CD14-positive monocyte (primary cell): ENCODE data around the gene RNF213. TPM values are rescaled to one million over a fixed set of nuclear protein-coding genes. Genes with fewer than 3 reads are reported as not detected.

ENCODE experiments used
- DNase-seq, 3 donors: peaks; one replicate each; pipeline ENCODE4 v3.0.0-alpha.2; 2011 to 2022
- H2AFZ ChIP-seq: 2 replicates; pipeline ENCODE4 v1.6.0; 2012; ENCODE audit warnings: mild to moderate bottlenecking, low read depth, low read length, inconsistent platforms; ENCODE audit not compliant: insufficient read depth, poor library complexity, severe bottlenecking
- H3K27ac ChIP-seq, 2 donors: 1 replicate in 1 of 2; 2 replicates in 1 of 2; pipeline ENCODE4 v1.5.1; 2012 to 2013; ENCODE audit warnings: low read length in 2 of 2, control low read depth in 1 of 2, inconsistent platforms in 1 of 2, low read depth in 1 of 2, mild to moderate bottlenecking in 1 of 2
- H3K27me3 ChIP-seq, 2 donors: one replicate each; pipeline versions ENCODE4 v1.6.0 to v1.6.1; 2011 to 2013; ENCODE audit warnings: low read length in 2 of 2; ENCODE audit not compliant: control insufficient read depth in 2 of 2, insufficient read depth in 2 of 2
- H3K36me3 ChIP-seq, 2 donors: replicated peaks in 1 of 2; 1 replicate in 1 of 2; 2 replicates in 1 of 2; pipeline versions ENCODE4 v1.5.1 to v1.6.1; 2012 to 2013; ENCODE audit warnings: low read length in 2 of 2, control low read depth in 1 of 2, inconsistent platforms in 1 of 2, mild to moderate bottlenecking in 1 of 2; ENCODE audit not compliant: insufficient read depth in 2 of 2, control insufficient read depth in 1 of 2
- H3K4me1 ChIP-seq, 2 donors: 1 replicate in 1 of 2; 2 replicates in 1 of 2; pipeline versions ENCODE4 v1.5.1 to v1.6.1; 2012 to 2013; ENCODE audit warnings: low read length in 2 of 2, control low read depth in 1 of 2, inconsistent platforms in 1 of 2, mild to moderate bottlenecking in 1 of 2, moderate library complexity in 1 of 2; ENCODE audit not compliant: insufficient read depth in 2 of 2, control insufficient read depth in 1 of 2
- H3K4me2 ChIP-seq: replicated peaks from 2 replicates; pipeline ENCODE3; 2012; ENCODE audit warnings: low read length, moderate library complexity, mild to moderate bottlenecking; ENCODE audit not compliant: poor library complexity, severe bottlenecking; ENCODE audit errors: extremely low read depth
- H3K4me3 ChIP-seq, 3 experiments: fragments of 200-600 bp in 1 of 3; sonication (generic) in 1 of 3; replicated peaks in 1 of 3; 1 replicate in 2 of 3; 2 replicates in 1 of 3; pipeline ENCODE4 v1.5.1; 2011 to 2013; ENCODE audit warnings: low read length in 3 of 3, mild to moderate bottlenecking in 3 of 3, control low read depth in 2 of 3, low read depth in 2 of 3, inconsistent platforms in 1 of 3, moderate library complexity in 1 of 3
- H3K79me2 ChIP-seq: 2 replicates; pipeline ENCODE4 v1.6.0; 2012; ENCODE audit warnings: mild to moderate bottlenecking, control low read depth, inconsistent platforms, low read length, moderate library complexity; ENCODE audit not compliant: insufficient read depth
- H3K9ac ChIP-seq: 2 replicates; pipeline ENCODE4 v1.6.0; 2017; ENCODE audit warnings: low read length, mild to moderate bottlenecking; ENCODE audit not compliant: insufficient read depth, poor library complexity, severe bottlenecking
- H3K9me3 ChIP-seq, 2 donors: replicated peaks in 1 of 2; 1 replicate in 1 of 2; 2 replicates in 1 of 2; pipeline versions ENCODE4 v1.5.1 to v1.6.1; 2012 to 2013; ENCODE audit warnings: low read length in 2 of 2, control low read depth in 1 of 2; ENCODE audit not compliant: control insufficient read depth in 1 of 2, insufficient read depth in 1 of 2
- H4K20me1 ChIP-seq: 2 replicates; pipeline ENCODE4 v1.6.0; 2012; ENCODE audit warnings: mild to moderate bottlenecking, low read length, control low read depth, moderate library complexity; ENCODE audit not compliant: insufficient read depth
- H3K27ac Mint-ChIP-seq, 7 donors: one replicate each; pipeline ENCODE4 v1.8.0; 2020; ENCODE audit warnings: mild to moderate bottlenecking in 7 of 7, mixed read lengths in 7 of 7, moderate library complexity in 6 of 7, inconsistent platforms in 2 of 7
- H3K27me3 Mint-ChIP-seq, 3 donors: one replicate each; pipeline ENCODE4 v1.8.0; 2021 to 2022; ENCODE audit warnings: low read depth in 3 of 3, mild to moderate bottlenecking in 3 of 3, mixed read lengths in 3 of 3, moderate library complexity in 3 of 3, inconsistent platforms in 1 of 3
- H3K36me3 Mint-ChIP-seq, 2 donors: one replicate each; pipeline ENCODE4 v1.8.0; 2020; ENCODE audit warnings: mixed read lengths in 2 of 2, inconsistent platforms in 1 of 2, mild to moderate bottlenecking in 1 of 2
- H3K4me1 Mint-ChIP-seq: one replicate; pipeline ENCODE4 v1.8.0; 2020; ENCODE audit warnings: mild to moderate bottlenecking, mixed read lengths
- H3K4me3 Mint-ChIP-seq, 2 donors: one replicate each; pipeline ENCODE4 v1.8.0; 2020; ENCODE audit warnings: mild to moderate bottlenecking in 2 of 2, mixed read lengths in 2 of 2, moderate library complexity in 1 of 2
- H3K9me3 Mint-ChIP-seq, 7 donors: one replicate each; pipeline ENCODE4 v1.8.0; 2020 to 2022; ENCODE audit warnings: mixed read lengths in 7 of 7, mild to moderate bottlenecking in 6 of 7, moderate library complexity in 6 of 7, inconsistent platforms in 2 of 7
- WGBS: methylation state at CpG from one replicate; pipeline ENCODE4 v1.1.5; 2013; ENCODE audit warnings: missing lambda C conversion rate; ENCODE audit not compliant: insufficient coverage; 5-methylcytosine and 5-hydroxymethylcytosine counted together
- intact Hi-C, 2 donors: fragments of 100-400 bp; cut with micrococcal nuclease; formaldehyde crosslinking; loops; one replicate each; pipeline versions ENCODE4 v1.15.0 to v1.15.1; 2023
- polyA plus RNA-seq, 3 donors: library from polyadenylated mRNA; depleted of rRNA in 1 of 3; unstranded in 2 of 3; stranded (reverse) in 1 of 3; fragments of 300-500 nt in 2 of 3; fragments of >200 nt in 1 of 3; fragmentation: Illumina TruSeq in 2 of 3; gene quantifications; 1 replicate in 2 of 3; 2 replicates in 1 of 3; pipeline ENCODE4 v1.2.3, GENCODE V29; 2012 to 2021
- TF ChIP-seq, protein P1 (sequence below): fragments of 200-600 bp; IDR thresholded peaks from one replicate; pipeline ENCODE4 v1.8.0; 2022; ENCODE audit warnings: antibody characterized with exemption, mild to moderate bottlenecking

The RNF213 gene
- polyA plus RNA-seq, 3 donors: 10.3 to 196 (median 18.1) TPM

DNA sequence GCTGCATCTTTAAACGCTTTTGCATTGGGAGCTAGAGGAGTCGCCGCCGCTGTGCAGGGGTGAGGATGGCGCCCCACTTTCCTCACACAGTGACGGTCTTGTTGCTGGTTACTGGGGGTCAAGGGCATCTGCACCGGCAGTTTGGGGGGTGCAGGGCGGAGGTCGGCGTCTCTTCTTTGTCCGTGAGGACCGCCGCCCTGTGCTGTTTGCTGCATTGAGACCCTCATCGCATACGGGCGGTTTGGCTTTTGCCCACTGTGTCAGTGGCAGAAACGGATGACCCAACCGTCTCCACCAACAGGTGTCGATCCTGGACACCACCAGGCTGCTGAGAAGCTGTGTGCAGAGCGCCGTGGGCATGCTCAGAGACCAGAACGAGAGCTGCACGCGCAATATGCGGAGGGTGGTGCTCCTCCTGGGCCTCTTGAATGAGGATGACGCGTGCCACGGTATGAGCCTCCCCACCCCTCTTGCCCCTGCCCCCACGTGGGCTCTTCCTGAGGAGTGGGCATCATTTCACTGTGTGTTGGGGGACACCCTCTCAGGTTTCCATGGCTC lies 93.1 kb downstream of the RNF213 start:
- Mint-ChIP-seq H3K36me3 (peaks cover 91 to 100% of the 10 kb centered on the region in 2 donors), H3K4me1 (no peaks in the 10 kb centered on the region), H3K27me3 (no peaks in the 10 kb centered on the region), H3K27ac (peak overlapping the region in 2 of 7 donors; percentile 10 to 40), H3K9me3 (peaks cover 0 to 1% (median 0%) of the 10 kb centered on the region in 7 donors), H3K4me3 (no peak overlapping the region)
- no peaks in the 10 kb centered on the region for H3K9me3 ChIP-seq
- intact Hi-C loops: no loop called here
- no peak overlapping the region for H3K27ac ChIP-seq
- H3K4me1 ChIP-seq: no peaks in the 10 kb centered on the region
- no peaks in the 10 kb centered on the region for H3K79me2 ChIP-seq
- no peak overlapping the region for H3K4me2 ChIP-seq
- no peak overlapping the region for H3K9ac ChIP-seq
- no peaks in the 10 kb centered on the region for H3K27me3 ChIP-seq
- H3K4me3 ChIP-seq: no peak overlapping the region
- TF ChIP-seq, protein P1, sequence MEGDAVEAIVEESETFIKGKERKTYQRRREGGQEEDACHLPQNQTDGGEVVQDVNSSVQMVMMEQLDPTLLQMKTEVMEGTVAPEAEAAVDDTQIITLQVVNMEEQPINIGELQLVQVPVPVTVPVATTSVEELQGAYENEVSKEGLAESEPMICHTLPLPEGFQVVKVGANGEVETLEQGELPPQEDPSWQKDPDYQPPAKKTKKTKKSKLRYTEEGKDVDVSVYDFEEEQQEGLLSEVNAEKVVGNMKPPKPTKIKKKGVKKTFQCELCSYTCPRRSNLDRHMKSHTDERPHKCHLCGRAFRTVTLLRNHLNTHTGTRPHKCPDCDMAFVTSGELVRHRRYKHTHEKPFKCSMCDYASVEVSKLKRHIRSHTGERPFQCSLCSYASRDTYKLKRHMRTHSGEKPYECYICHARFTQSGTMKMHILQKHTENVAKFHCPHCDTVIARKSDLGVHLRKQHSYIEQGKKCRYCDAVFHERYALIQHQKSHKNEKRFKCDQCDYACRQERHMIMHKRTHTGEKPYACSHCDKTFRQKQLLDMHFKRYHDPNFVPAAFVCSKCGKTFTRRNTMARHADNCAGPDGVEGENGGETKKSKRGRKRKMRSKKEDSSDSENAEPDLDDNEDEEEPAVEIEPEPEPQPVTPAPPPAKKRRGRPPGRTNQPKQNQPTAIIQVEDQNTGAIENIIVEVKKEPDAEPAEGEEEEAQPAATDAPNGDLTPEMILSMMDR: no peak
- H3K36me3 ChIP-seq: peaks cover 99 to 100% of the 10 kb centered on the region in 2 donors
- no peak for DNase-seq
- H2AFZ ChIP-seq: no peak overlapping the region
- H4K20me1 ChIP-seq: peaks cover 93% of the 10 kb centered on the region
- WGBS: 97% methylated on average over 28 of the region's 29 CpGs

DNA sequence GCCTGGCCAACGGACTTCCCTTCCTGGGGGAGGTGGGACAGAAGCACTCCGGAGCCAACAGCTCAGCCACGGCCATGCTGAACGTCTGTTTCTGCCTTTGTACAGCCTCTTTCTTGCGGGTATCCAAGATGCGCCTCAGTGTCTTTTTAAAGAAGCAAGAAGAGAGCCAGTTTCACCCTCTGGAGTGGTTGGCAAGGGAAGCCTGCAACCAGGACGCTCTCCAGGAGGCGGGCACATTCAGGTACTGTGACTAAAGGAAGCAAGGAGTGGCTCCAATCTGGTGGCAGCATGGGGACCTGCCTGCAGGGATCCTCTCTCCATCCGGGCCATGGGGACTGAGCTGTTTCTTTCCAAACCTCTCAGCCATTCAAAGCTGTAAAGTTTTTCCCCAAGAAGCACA lies 93.7 kb downstream of the RNF213 start:
- H2AFZ ChIP-seq: no peak overlapping the region
- no peak for DNase-seq
- H3K4me1 ChIP-seq: no peaks in the 10 kb centered on the region
- peak overlapping the region in 1 of 7 donors; percentile 58 for H3K27ac Mint-ChIP-seq
- peaks cover 93% of the 10 kb centered on the region for H4K20me1 ChIP-seq
- H3K27ac ChIP-seq: no peak overlapping the region
- TF ChIP-seq, protein P1: no peak
- no peaks in the 10 kb centered on the region for H3K27me3 Mint-ChIP-seq
- H3K9ac ChIP-seq: no peak overlapping the region
- no peak overlapping the region for H3K4me2 ChIP-seq
- intact Hi-C loops: no loop called here
- peaks cover 0 to under 1% (median 0%) of the 10 kb centered on the region in 7 donors for H3K9me3 Mint-ChIP-seq
- WGBS: 95% methylated on average over 8 of the region's 9 CpGs
- H3K4me1 Mint-ChIP-seq: no peaks in the 10 kb centered on the region
- no peak overlapping the region for H3K4me3 Mint-ChIP-seq
- H3K36me3 ChIP-seq: peaks cover 99 to 100% of the 10 kb centered on the region in 2 donors
- no peaks in the 10 kb centered on the region for H3K79me2 ChIP-seq
- peaks cover 91 to 100% of the 10 kb centered on the region in 2 donors for H3K36me3 Mint-ChIP-seq
- no peaks in the 10 kb centered on the region for H3K27me3 ChIP-seq
- H3K4me3 ChIP-seq: no peak overlapping the region
- no peaks in the 10 kb centered on the region for H3K9me3 ChIP-seq
